ENCODE measurements around the gene TNS3. TPM values are rescaled to one million over a fixed set of nuclear protein-coding genes. Genes with fewer than 3 reads are reported as not detected.

The TNS3 gene
- total and polyA plus RNA-seq, 2 of the 13 experiments (the other 11 are each of a cell fraction or from before 2014, with no cell fraction given): 52.9 to 55.7 TPM

DNA sequence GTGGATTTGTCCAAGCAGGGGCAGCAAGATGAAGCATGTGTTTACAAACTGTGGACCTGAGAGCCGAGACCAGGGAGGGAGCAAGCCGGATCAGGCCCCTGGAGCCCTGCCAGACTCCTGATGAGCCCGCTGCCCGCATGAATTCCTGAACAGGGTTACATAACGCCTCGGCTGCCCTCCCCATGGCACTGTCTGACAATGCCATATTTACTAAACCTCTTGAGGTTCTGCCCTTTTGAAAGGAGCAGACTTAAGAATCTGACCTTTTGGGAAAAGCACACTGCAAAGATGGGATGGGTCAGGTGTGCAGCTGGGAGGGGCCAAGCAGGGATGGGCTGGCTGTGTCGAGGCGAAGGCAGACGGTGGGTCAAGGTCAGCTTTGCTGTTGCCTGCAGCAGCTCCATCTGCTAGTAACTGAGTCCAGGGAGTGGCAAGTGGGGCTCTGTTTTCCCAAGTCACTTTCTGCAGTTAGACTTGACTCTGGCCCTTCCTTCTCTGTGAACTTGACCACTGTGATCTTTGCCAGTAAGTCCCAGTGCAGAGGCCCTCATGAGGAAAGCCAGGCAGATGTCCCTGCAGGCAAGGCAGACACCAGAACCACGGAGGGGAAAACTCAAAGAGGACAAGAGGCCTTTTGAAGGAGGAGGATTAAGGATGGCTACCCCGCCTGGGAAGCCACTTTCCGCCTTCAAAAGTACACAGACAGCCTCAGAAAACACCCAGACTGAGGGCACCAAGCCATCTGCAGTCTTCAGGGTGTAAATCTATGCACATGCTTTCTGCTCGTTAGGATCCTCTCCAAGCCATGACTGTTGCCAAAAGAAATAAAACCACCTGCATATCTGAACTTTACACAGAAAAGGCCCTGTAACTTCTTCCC is 175.8 kb downstream of the TNS3 start (continued):
- TF ChIP-seq ZNF431 (CRISPR knock-in tag; IDR thresholded peaks at IDR 0.05; ENCODE audit: borderline replicate concordance, low read depth) (no peak), MEIS2 (CRISPR knock-in tag; IDR thresholded peaks at IDR 0.05) (no peak), ZNF331 (CRISPR knock-in tag; IDR thresholded peaks at IDR 0.05) (no peak), RXRB (CRISPR knock-in tag; IDR thresholded peaks at IDR 0.05; ENCODE audit: borderline replicate concordance) (peak; percentile 54; the same call in 1 of the 2 replicates), SMC3 (IDR thresholded peaks at IDR 0.05; ENCODE audit: low read length) (no peak), SAFB2 (CRISPR knock-in tag; IDR thresholded peaks at IDR 0.05; ENCODE audit: borderline replicate concordance, low read depth) (no peak), ZNF883 (CRISPR knock-in tag; IDR thresholded peaks at IDR 0.05; ENCODE audit: not compliant biosample characterization) (no peak), ZSCAN20 (CRISPR knock-in tag; IDR thresholded peaks at IDR 0.05; ENCODE audit: borderline replicate concordance) (no peak), HNRNPUL1 (IDR thresholded peaks at IDR 0.05; ENCODE audit: low read depth, low read length) (no peak), NFRKB (IDR thresholded peaks at IDR 0.05) (no peak), DR1 (CRISPR knock-in tag; IDR thresholded peaks at IDR 0.05) (no peak)
- TF ChIP-seq, protein P1, sequence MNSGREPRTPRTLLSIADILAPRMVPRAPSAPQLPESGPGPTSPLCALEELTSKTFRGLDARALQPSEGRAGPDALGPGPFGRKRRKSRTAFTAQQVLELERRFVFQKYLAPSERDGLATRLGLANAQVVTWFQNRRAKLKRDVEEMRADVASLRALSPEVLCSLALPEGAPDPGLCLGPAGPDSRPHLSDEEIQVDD (CRISPR knock-in tag; IDR thresholded peaks at IDR 0.05; ENCODE audit: borderline replicate concordance): no peak
- TF ChIP-seq, protein P2, sequence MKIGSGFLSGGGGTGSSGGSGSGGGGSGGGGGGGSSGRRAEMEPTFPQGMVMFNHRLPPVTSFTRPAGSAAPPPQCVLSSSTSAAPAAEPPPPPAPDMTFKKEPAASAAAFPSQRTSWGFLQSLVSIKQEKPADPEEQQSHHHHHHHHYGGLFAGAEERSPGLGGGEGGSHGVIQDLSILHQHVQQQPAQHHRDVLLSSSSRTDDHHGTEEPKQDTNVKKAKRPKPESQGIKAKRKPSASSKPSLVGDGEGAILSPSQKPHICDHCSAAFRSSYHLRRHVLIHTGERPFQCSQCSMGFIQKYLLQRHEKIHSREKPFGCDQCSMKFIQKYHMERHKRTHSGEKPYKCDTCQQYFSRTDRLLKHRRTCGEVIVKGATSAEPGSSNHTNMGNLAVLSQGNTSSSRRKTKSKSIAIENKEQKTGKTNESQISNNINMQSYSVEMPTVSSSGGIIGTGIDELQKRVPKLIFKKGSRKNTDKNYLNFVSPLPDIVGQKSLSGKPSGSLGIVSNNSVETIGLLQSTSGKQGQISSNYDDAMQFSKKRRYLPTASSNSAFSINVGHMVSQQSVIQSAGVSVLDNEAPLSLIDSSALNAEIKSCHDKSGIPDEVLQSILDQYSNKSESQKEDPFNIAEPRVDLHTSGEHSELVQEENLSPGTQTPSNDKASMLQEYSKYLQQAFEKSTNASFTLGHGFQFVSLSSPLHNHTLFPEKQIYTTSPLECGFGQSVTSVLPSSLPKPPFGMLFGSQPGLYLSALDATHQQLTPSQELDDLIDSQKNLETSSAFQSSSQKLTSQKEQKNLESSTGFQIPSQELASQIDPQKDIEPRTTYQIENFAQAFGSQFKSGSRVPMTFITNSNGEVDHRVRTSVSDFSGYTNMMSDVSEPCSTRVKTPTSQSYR (CRISPR knock-in tag; IDR thresholded peaks at IDR 0.05; ENCODE audit: borderline replicate concordance): no peak
- TF ChIP-seq, protein P3, sequence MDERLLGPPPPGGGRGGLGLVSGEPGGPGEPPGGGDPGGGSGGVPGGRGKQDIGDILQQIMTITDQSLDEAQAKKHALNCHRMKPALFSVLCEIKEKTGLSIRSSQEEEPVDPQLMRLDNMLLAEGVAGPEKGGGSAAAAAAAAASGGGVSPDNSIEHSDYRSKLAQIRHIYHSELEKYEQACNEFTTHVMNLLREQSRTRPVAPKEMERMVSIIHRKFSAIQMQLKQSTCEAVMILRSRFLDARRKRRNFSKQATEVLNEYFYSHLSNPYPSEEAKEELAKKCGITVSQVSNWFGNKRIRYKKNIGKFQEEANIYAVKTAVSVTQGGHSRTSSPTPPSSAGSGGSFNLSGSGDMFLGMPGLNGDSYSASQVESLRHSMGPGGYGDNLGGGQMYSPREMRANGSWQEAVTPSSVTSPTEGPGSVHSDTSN (CRISPR knock-in tag; IDR thresholded peaks at IDR 0.05): no peak
- TF ChIP-seq, protein P4, sequence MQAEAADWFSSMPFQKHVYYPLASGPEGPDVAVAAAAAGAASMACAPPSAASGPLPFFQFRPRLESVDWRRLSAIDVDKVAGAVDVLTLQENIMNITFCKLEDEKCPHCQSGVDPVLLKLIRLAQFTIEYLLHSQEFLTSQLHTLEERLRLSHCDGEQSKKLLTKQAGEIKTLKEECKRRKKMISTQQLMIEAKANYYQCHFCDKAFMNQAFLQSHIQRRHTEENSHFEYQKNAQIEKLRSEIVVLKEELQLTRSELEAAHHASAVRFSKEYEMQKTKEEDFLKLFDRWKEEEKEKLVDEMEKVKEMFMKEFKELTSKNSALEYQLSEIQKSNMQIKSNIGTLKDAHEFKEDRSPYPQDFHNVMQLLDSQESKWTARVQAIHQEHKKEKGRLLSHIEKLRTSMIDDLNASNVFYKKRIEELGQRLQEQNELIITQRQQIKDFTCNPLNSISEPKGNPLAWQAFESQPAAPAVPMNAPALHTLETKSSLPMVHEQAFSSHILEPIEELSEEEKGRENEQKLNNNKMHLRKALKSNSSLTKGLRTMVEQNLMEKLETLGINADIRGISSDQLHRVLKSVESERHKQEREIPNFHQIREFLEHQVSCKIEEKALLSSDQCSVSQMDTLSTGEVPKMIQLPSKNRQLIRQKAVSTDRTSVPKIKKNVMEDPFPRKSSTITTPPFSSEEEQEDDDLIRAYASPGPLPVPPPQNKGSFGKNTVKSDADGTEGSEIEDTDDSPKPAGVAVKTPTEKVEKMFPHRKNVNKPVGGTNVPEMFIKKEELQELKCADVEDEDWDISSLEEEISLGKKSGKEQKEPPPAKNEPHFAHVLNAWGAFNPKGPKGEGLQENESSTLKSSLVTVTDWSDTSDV (CRISPR knock-in tag; IDR thresholded peaks at IDR 0.05): no peak
- TF ChIP-seq, protein P5, sequence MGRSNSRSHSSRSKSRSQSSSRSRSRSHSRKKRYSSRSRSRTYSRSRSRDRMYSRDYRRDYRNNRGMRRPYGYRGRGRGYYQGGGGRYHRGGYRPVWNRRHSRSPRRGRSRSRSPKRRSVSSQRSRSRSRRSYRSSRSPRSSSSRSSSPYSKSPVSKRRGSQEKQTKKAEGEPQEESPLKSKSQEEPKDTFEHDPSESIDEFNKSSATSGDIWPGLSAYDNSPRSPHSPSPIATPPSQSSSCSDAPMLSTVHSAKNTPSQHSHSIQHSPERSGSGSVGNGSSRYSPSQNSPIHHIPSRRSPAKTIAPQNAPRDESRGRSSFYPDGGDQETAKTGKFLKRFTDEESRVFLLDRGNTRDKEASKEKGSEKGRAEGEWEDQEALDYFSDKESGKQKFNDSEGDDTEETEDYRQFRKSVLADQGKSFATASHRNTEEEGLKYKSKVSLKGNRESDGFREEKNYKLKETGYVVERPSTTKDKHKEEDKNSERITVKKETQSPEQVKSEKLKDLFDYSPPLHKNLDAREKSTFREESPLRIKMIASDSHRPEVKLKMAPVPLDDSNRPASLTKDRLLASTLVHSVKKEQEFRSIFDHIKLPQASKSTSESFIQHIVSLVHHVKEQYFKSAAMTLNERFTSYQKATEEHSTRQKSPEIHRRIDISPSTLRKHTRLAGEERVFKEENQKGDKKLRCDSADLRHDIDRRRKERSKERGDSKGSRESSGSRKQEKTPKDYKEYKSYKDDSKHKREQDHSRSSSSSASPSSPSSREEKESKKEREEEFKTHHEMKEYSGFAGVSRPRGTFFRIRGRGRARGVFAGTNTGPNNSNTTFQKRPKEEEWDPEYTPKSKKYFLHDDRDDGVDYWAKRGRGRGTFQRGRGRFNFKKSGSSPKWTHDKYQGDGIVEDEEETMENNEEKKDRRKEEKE (IDR thresholded peaks at IDR 0.05): no peak

Data from HepG2 (cell line).